Thyroid gland (tissue), 4 donors: ENCODE data around the gene RABL2B. TPM values are rescaled to one million over a fixed set of nuclear protein-coding genes. Genes with fewer than 3 reads are reported as not detected.
"Not testable (repeated sequence)": the region's sequence is repeated elsewhere in the genome, so short reads cannot be mapped to it uniquely, and the experiment has no call there.

Source experiments
- DNase-seq, 2 donors: peaks; one replicate each; pipeline ENCODE4 v3.0.0-alpha.2; 2019
- H3K27ac ChIP-seq, 3 donors: fragments of 200-600 bp; sonication (generic); 1 replicate in 2 of 3; 2 replicates in 1 of 3; pipeline ENCODE4 v1.5.1; 2016 to 2019; ENCODE audit warnings: mild to moderate bottlenecking in 1 of 3, moderate library complexity in 1 of 3
- H3K27me3 ChIP-seq: fragments of 200-600 bp; sonication (generic); one replicate; pipeline ENCODE4 v1.5.1; 2019
- H3K36me3 ChIP-seq, 2 donors: fragments of 200-600 bp; sonication (generic); one replicate each; pipeline ENCODE4 v1.5.1; 2016 to 2019
- H3K4me1 ChIP-seq, 2 donors: fragments of 200-600 bp; sonication (generic); one replicate each; pipeline ENCODE4 v1.5.1; 2017 to 2019
- H3K4me3 ChIP-seq, 3 donors: fragments of 200-600 bp; sonication (generic); replicated peaks in 1 of 3; 1 replicate in 2 of 3; 2 replicates in 1 of 3; pipeline ENCODE4 v1.5.1; 2016; ENCODE audit warnings: mild to moderate bottlenecking in 1 of 3
- H3K9me3 ChIP-seq: fragments of 200-600 bp; sonication (generic); one replicate; pipeline ENCODE4 v1.5.1; 2017
- WGBS, 2 donors: methylation state at CpG; one replicate each; pipeline ENCODE4 v1.1.5; 2017; 5-methylcytosine and 5-hydroxymethylcytosine counted together
- intact Hi-C: fragments of 100-400 bp; cut with DNase I; formaldehyde crosslinking; loops from one replicate; pipeline ENCODE4 v1.15.1; 2023
- total RNA-seq, 4 donors: library from RNA; depleted of rRNA; stranded (reverse); fragments of >200 nt; gene quantifications; one replicate each; pipeline ENCODE4 v1.2.3, GENCODE V29; 2016
- TF ChIP-seq, protein P1 (sequence below), 6 experiments: fragments of 200-600 bp in 3 of 6; fragments of 450-650 bp in 3 of 6; sonication (generic) in 3 of 6; IDR thresholded peaks; one replicate each; pipeline ENCODE4 v1.5.1; 2016 to 2019; ENCODE audit warnings: antibody characterized with exemption in 6 of 6, mild to moderate bottlenecking in 2 of 6, inconsistent platforms in 1 of 6, moderate library complexity in 1 of 6

Gene RABL2B
- total RNA-seq, 4 donors from 2014 or later = 20.7 to 29.3 (median 27.0) TPM

DNA sequence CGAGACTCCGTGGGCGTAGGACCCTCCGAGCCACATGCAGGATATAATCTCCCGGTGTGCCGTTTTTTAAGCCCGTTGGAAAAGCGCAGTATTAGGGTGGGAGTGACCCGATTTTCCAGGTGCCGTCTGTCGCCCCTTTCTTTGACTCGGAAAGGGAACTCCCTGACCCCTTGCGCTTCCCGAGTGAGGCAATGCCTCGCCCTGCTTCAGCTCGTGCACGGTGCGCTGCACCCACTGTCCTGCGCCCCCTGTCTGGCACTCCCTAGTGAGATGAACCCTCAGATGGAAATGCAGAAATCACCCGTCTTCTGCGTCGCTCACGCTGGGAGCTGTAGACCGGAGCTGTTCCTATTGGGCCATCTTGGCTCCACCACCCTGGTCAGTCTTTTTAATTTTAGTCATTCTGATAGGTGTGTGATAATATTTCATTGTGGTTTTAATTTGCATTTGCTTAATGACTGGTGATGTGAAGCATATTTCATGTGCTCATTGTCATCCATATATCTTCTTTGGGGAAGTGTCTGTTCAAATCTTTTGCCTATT, 26.4 kb downstream of the RABL2B start:
- H3K4me1 ChIP-seq, H3K36me3 ChIP-seq, H3K9me3 ChIP-seq, intact Hi-C loops, H3K27me3 ChIP-seq, H3K27ac ChIP-seq: not testable (repeated sequence)
- TF ChIP-seq, protein P1, sequence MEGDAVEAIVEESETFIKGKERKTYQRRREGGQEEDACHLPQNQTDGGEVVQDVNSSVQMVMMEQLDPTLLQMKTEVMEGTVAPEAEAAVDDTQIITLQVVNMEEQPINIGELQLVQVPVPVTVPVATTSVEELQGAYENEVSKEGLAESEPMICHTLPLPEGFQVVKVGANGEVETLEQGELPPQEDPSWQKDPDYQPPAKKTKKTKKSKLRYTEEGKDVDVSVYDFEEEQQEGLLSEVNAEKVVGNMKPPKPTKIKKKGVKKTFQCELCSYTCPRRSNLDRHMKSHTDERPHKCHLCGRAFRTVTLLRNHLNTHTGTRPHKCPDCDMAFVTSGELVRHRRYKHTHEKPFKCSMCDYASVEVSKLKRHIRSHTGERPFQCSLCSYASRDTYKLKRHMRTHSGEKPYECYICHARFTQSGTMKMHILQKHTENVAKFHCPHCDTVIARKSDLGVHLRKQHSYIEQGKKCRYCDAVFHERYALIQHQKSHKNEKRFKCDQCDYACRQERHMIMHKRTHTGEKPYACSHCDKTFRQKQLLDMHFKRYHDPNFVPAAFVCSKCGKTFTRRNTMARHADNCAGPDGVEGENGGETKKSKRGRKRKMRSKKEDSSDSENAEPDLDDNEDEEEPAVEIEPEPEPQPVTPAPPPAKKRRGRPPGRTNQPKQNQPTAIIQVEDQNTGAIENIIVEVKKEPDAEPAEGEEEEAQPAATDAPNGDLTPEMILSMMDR (IDR thresholded peaks at IDR 0.05) = peak in 4 of 6 experiments; percentile 11 to 33 (median 19)
- DNase-seq = peak; percentile 7 to 38
- peak overlapping the region in 2 of 3 donors; percentile 34 to 47 for H3K4me3 ChIP-seq
- 2 to 18% methylated on average over 20 to 23 of the region's 24 CpGs for WGBS, 2 donors

DNA sequence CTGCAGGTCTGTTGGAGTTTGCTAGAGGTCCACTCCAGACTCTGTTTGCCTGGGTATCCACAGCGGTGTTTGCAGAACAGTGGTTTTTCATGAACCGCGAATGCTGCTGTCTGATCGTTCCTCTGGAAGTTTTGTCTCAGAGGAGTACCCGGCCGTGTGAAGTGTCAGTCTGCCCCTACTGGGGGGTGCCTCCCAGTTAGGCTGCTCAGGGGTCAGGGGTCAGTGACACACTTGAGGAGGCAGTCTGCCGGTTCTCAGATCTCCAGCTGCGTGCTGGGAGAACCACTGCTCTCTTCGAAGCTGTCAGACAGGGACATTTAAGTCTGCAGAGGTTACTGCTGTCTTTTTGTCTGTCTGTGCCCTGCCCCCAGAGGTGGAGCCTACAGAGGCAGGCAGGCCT, 27.0 kb downstream of the RABL2B start:
- H3K9me3 ChIP-seq, intact Hi-C loops, H3K4me3 ChIP-seq, H3K27ac ChIP-seq, H3K27me3 ChIP-seq, DNase-seq, H3K4me1 ChIP-seq, H3K36me3 ChIP-seq: not testable (repeated sequence)
- WGBS, 2 donors = 24% methylated on average over 5 of the region's 9 CpGs; no CpG with 5 or more reads in 1 of the 2 donors

- H3K27ac ChIP-seq, DNase-seq, H3K4me3 ChIP-seq, intact Hi-C loops, H3K9me3 ChIP-seq, H3K4me1 ChIP-seq, H3K36me3 ChIP-seq, H3K27me3 ChIP-seq: not testable (repeated sequence)
- WGBS, 2 donors = 88 to 89% methylated on average over 20 of the region's 20 CpGs
These were observed 28.2 kb downstream of the RABL2B start for GRCh38 chr22:50755251-50755650.

DNA sequence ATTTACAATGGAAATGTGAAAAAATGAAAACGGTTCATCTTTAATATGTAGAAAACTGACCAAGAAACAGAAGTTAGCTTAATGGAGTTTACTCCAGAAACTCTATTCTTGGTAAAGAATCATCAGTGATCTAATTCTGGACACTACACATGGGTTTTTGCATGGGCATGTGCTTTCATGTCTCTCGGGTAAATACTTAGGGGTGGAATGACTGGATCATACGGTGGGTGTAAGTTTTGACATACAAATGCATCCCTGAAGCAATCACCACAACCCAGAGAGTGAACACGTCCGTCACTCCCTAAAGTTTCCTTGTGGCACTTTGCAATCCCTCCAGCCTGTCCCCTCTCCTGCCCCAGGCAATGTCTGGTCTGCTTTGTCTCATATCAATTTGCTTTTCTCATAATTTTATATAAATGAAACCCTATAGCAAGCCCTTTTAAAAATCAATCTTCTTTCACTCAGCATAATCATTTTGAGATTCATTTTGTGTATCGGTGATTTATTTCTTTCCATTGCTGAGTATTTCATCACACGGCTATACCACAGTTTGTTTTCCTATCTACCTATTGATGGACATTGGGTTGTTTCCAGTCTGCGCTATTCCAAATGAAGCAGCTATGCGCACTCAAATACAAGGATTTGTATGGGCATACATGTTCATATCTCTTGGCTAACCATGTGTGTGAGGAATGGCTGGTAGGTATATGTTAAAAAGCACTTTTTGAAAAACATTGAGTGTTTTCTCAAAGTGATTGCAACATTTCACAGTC, 33.9 kb downstream of the RABL2B start:
- H3K27me3 ChIP-seq, H3K36me3 ChIP-seq, H3K9me3 ChIP-seq, intact Hi-C loops, DNase-seq, H3K4me3 ChIP-seq, H3K27ac ChIP-seq, H3K4me1 ChIP-seq: not testable (repeated sequence)
- WGBS, 2 donors = 77 to 83% methylated on average over 9 of the region's 9 CpGs

DNA sequence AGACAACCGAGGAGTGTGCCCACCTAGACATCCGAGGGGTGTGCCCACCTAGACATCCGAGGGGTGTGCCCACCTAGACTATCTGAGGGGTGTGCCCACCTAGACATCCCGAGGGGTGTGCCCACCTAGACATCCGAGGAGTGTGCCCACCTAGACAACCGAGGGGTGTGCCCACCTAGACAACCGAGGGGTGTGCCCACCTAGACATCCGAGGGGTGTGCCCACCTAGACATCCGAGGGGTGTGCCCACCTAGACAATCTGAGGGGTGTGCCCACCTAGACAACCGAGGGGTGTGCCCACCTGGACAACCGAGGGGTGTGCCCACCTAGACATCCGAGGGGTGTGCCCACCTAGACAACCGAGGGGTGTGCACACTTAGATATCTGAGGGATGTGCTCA, 34.8 kb downstream of the RABL2B start:
- 72 to 91% methylated on average over 4 to 6 of the region's 13 CpGs for WGBS, 2 donors
- H3K9me3 ChIP-seq, intact Hi-C loops: not testable (repeated sequence)

GRCh38 chr22:50747521-50747920, 35.9 kb downstream of the RABL2B start:
- H3K27me3 ChIP-seq, H3K4me1 ChIP-seq, H3K4me3 ChIP-seq, DNase-seq, intact Hi-C loops, H3K9me3 ChIP-seq, H3K36me3 ChIP-seq, H3K27ac ChIP-seq: not testable (repeated sequence)
- WGBS, 2 donors = 91 to 94% methylated on average over 1 of the region's 1 CpG

More for the DNA sequence above, 34.8 kb downstream of the RABL2B start:
- H3K27me3 ChIP-seq, H3K36me3 ChIP-seq, H3K4me1 ChIP-seq, H3K4me3 ChIP-seq, H3K27ac ChIP-seq, DNase-seq: not testable (repeated sequence)

- H3K36me3 ChIP-seq, H3K4me1 ChIP-seq, H3K4me3 ChIP-seq, H3K9me3 ChIP-seq, H3K27me3 ChIP-seq, intact Hi-C loops, H3K27ac ChIP-seq, DNase-seq: not testable (repeated sequence)
- WGBS, 2 donors = 50 to 69% methylated on average over 1 to 3 of the region's 12 CpGs
These were observed 39.0 kb downstream of the RABL2B start for GRCh38 chr22:50744424-50744823.

- H3K27ac ChIP-seq, H3K4me1 ChIP-seq, intact Hi-C loops, H3K36me3 ChIP-seq, H3K4me3 ChIP-seq, H3K9me3 ChIP-seq, DNase-seq, H3K27me3 ChIP-seq: not testable (repeated sequence)
- 87 to 91% methylated on average over 5 of the region's 5 CpGs for WGBS, 2 donors
These were observed 42.7 kb downstream of the RABL2B start for GRCh38 chr22:50740714-50741113.
